Endothelial cell of umbilical vein (primary cell): ENCODE measurements around the gene FRK. TPM values are rescaled to one million over a fixed set of nuclear protein-coding genes. Genes with fewer than 3 reads are reported as not detected.

Source experiments
- BruUV-seq: library from RNA; stranded (reverse); fragments of 400-500 nt; replicated peaks from 2 replicates; lab custom pipeline; 2021; lab: Mats Ljungman, UMichigan
- CTCF ChIA-PET: fragments of 300-600, 350-600 bp; sonication (Branson Sonifier 250); formaldehyde crosslinking; loops from one replicate; lab custom pipeline; 2021; ENCODE audit warnings: antibody characterized with exemption, inconsistent platforms; lab: Charles Lee
- POLR2A ChIA-PET: fragments of 300-600, 350-600 bp; sonication (Branson Sonifier 250); formaldehyde crosslinking; loops from one replicate; lab custom pipeline; 2021; ENCODE audit warnings: antibody characterized with exemption, inconsistent platforms; lab: Charles Lee
- DNase-seq: peaks from one replicate; pipeline ENCODE4 v3.0.0-alpha.2; 2011; ENCODE audit warnings: low read depth, low spot score
- FAIRE-seq: peaks from 2 replicates; lab custom pipeline; 2011; peaks lifted over from hg19 to GRCh38; lab: Jason Lieb, UNC
- H2AFZ ChIP-seq: 2 replicates; pipeline ENCODE4 v1.6.0; 2012; ENCODE audit warnings: low read depth, low read length, control low read depth, inconsistent platforms
- H3K27ac ChIP-seq: 2 replicates; pipeline ENCODE4 v1.5.1; 2011; ENCODE audit warnings: low read depth, mild to moderate bottlenecking, control low read depth, low read length, moderate library complexity; ENCODE audit not compliant: insufficient read depth
- H3K27me3 ChIP-seq, 2 experiments: 2 replicates each; pipeline versions ENCODE4 v1.6.0 to v1.6.1; 2011; ENCODE audit warnings: low read length in 2 of 2, mixed read lengths in 1 of 2; ENCODE audit not compliant: control insufficient read depth in 2 of 2, insufficient read depth in 2 of 2
- H3K36me3 ChIP-seq, 2 experiments: 2 replicates in 1 of 2; 3 replicates in 1 of 2; pipeline ENCODE4 v1.5.1; 2011; ENCODE audit warnings: low read length in 2 of 2, mild to moderate bottlenecking in 1 of 2, moderate library complexity in 1 of 2; ENCODE audit not compliant: control insufficient read depth in 2 of 2, insufficient read depth in 2 of 2; ENCODE audit errors: extremely low read depth in 1 of 2
- H3K4me1 ChIP-seq: 3 replicates; pipeline ENCODE4 v1.5.1; 2011; ENCODE audit warnings: mild to moderate bottlenecking, low read length; ENCODE audit not compliant: control insufficient read depth, insufficient read depth; ENCODE audit errors: extremely low read depth
- H3K4me2 ChIP-seq: 2 replicates; pipeline ENCODE4 v1.6.1; 2011; ENCODE audit warnings: low read length, control low read depth, mixed read lengths; ENCODE audit not compliant: insufficient read depth
- H3K4me3 ChIP-seq, 3 experiments: fragments of 200-600 bp in 1 of 3; sonication (generic), shearing (Covaris generic) in 1 of 3; replicated peaks in 1 of 3; 2 replicates each; pipeline ENCODE4 v1.5.1; 2011 to 2016; ENCODE audit warnings: control low read depth in 3 of 3, low read length in 3 of 3, mild to moderate bottlenecking in 2 of 3, inconsistent platforms in 1 of 3, low read depth in 1 of 3, moderate library complexity in 1 of 3; ENCODE audit not compliant: insufficient read depth in 1 of 3
- H3K79me2 ChIP-seq: 2 replicates; pipeline ENCODE4 v1.6.0; 2012; ENCODE audit warnings: low read length, inconsistent platforms; ENCODE audit not compliant: control insufficient read depth, insufficient read depth
- H3K9ac ChIP-seq: replicated peaks from 2 replicates; pipeline ENCODE3; 2011; ENCODE audit warnings: low read length, control low read depth; ENCODE audit not compliant: insufficient read depth; ENCODE audit errors: extremely low read depth
- H3K9me1 ChIP-seq: replicated peaks from 3 replicates; pipeline ENCODE4 v1.6.0; 2011; ENCODE audit warnings: mild to moderate bottlenecking, low read length; ENCODE audit not compliant: control insufficient read depth, insufficient read depth; ENCODE audit errors: extremely low read depth
- H3K9me3 ChIP-seq: replicated peaks from 2 replicates; pipeline ENCODE4 v1.5.1; 2012; ENCODE audit warnings: low read length, inconsistent platforms; ENCODE audit not compliant: control insufficient read depth, insufficient read depth
- H4K20me1 ChIP-seq: replicated peaks from 2 replicates; pipeline ENCODE3; 2011; ENCODE audit warnings: mild to moderate bottlenecking, low read length; ENCODE audit not compliant: control insufficient read depth, insufficient read depth; ENCODE audit errors: extremely low read depth
- EZH2 ChIP-seq: IDR thresholded peaks from 2 replicates; pipeline ENCODE4 v1.6.1; 2012; ENCODE audit warnings: borderline replicate concordance, low read depth, mild to moderate bottlenecking, moderate library complexity, low read length, inconsistent platforms; ENCODE audit not compliant: severe bottlenecking
- FOS ChIP-seq: IDR thresholded peaks from 2 replicates; pipeline ENCODE4 v1.6.1; 2011; ENCODE audit warnings: mild to moderate bottlenecking, low read length, moderate library complexity, borderline replicate concordance; ENCODE audit not compliant: insufficient read depth
- GATA2 ChIP-seq: IDR thresholded peaks from 2 replicates; pipeline ENCODE4 v1.7.0; 2011; ENCODE audit warnings: low read depth, mild to moderate bottlenecking, moderate library complexity, mixed read lengths, low read length; ENCODE audit not compliant: insufficient read length, insufficient read depth
- JUN ChIP-seq: IDR thresholded peaks from 2 replicates; pipeline ENCODE4 v1.6.1; 2011; ENCODE audit warnings: borderline replicate concordance, low read depth; ENCODE audit not compliant: insufficient read length, insufficient read depth
- MYC ChIP-seq: IDR thresholded peaks from one replicate; pipeline ENCODE4 v1.6.1; 2011; ENCODE audit warnings: mild to moderate bottlenecking, low read depth, low read length
- POLR2A ChIP-seq: IDR thresholded peaks from 2 replicates; pipeline ENCODE4 v1.6.1; 2012; ENCODE audit warnings: low read depth, mild to moderate bottlenecking, control low read depth, low read length
- POLR2AphosphoS5 ChIP-seq: IDR thresholded peaks from 2 replicates; pipeline ENCODE4 v1.6.1; 2012; ENCODE audit warnings: low read depth, mild to moderate bottlenecking, control low read depth, low read length, moderate library complexity; ENCODE audit not compliant: insufficient read depth
- dilution Hi-C: fragments of 300-500 bp; cut with MboI; formaldehyde crosslinking; loops from one replicate; pipeline ENCODE4 v1.15.0; 2019; ENCODE audit warnings: low sequenced_read_pairs; ENCODE audit not compliant: extremely low pct_ligation_motif_present
- intact Hi-C: fragments of 100-400 bp; cut with micrococcal nuclease; formaldehyde crosslinking; loops from one replicate; pipeline ENCODE4 v1.10.0; 2022
- polyA plus RNA-seq, 4 experiments: library from polyadenylated mRNA; depleted of rRNA in 3 of 4; stranded (reverse) in 3 of 4; unstranded in 1 of 4; fragments of >200 nt; gene quantifications; 2 replicates each; pipeline versions ENCODE4 v1.2.1 to v1.2.3, GENCODE V29; 2011 to 2012; ENCODE audit warnings: missing spikeins in 1 of 4
- total RNA-seq: library from RNA; stranded (reverse); gene quantifications from 2 replicates; pipeline ENCODE4 v1.2.3, GENCODE V29; 2021
- TF ChIP-seq, protein P1 (sequence below): IDR thresholded peaks from 2 replicates; pipeline ENCODE4 v1.6.1; 2011; ENCODE audit not compliant: insufficient read depth, insufficient read length
- TF ChIP-seq, protein P2 (sequence below), 2 donors: IDR thresholded peaks; 1 replicate in 1 of 2; 2 replicates in 1 of 2; pipeline ENCODE4 v1.5.1; 2011; ENCODE audit warnings: low read length in 2 of 2, mild to moderate bottlenecking in 2 of 2, moderate library complexity in 2 of 2, control low read depth in 1 of 2, inconsistent platforms in 1 of 2, low read depth in 1 of 2; ENCODE audit not compliant: insufficient read depth in 1 of 2; ENCODE audit errors: extremely low read depth in 1 of 2

FRK gene
- total and polyA plus RNA-seq, 2 donors (not counting 3 experiments of a cell fraction or from before 2014, with no cell fraction given) = 0.01 TPM; not detected in 1

DNA sequence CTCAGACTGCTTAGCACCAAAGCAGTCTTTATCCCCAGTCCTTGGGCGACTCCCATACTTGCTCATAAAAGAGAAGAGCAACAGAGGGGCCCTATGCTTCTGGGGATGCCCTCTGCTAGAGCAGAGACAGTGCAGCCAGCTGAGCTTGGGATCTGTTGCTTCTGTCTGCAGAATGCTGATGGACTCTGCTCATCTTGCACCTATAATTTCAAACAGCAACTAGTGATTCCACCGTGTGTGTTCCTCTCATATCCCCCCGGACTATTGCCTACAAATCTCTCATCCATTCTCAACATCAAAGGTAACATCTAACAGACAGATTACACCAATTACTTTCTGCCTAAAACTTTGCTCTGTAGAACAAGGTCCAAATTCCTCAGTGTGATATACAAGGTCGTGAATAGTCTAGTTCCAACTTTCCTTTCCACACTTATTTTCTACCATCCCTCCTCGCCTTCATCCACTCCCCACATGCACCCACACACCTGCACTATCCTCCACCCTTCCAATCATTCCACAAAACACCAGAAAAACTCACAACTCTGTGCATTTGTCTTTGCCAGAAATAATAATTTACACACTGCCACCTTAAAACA, 62.6 kb downstream of the FRK start:
- dilution Hi-C loops = no loop called here
- Histone ChIP-seq H3K4me2 (no peak overlapping the region), H3K9me1 (no peaks in the 10 kb centered on the region)

More for the DNA sequence above, 62.6 kb downstream of the FRK start:
- BruUV-seq = no TSS peak
- Histone ChIP-seq H3K4me1 (no peaks in the 10 kb centered on the region), H3K27me3 (peaks cover 0 to 3% of the 10 kb centered on the region in 2 experiments), H3K9ac (no peak overlapping the region), H3K9me3 (no peaks in the 10 kb centered on the region), H4K20me1 (no peaks in the 10 kb centered on the region), H3K36me3 (no peaks in the 10 kb centered on the region), H3K79me2 (no peaks in the 10 kb centered on the region), H2AFZ (no peak overlapping the region), H3K27ac (no peak overlapping the region), H3K4me3 (no peak overlapping the region)
- TF ChIP-seq, protein P1, sequence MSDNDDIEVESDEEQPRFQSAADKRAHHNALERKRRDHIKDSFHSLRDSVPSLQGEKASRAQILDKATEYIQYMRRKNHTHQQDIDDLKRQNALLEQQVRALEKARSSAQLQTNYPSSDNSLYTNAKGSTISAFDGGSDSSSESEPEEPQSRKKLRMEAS = no peak
- no peak for TF ChIP-seq POLR2A
- TF ChIP-seq, protein P2, sequence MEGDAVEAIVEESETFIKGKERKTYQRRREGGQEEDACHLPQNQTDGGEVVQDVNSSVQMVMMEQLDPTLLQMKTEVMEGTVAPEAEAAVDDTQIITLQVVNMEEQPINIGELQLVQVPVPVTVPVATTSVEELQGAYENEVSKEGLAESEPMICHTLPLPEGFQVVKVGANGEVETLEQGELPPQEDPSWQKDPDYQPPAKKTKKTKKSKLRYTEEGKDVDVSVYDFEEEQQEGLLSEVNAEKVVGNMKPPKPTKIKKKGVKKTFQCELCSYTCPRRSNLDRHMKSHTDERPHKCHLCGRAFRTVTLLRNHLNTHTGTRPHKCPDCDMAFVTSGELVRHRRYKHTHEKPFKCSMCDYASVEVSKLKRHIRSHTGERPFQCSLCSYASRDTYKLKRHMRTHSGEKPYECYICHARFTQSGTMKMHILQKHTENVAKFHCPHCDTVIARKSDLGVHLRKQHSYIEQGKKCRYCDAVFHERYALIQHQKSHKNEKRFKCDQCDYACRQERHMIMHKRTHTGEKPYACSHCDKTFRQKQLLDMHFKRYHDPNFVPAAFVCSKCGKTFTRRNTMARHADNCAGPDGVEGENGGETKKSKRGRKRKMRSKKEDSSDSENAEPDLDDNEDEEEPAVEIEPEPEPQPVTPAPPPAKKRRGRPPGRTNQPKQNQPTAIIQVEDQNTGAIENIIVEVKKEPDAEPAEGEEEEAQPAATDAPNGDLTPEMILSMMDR (IDR thresholded peaks at IDR 0.05; ENCODE audit: extremely low read depth in 1 of 2, insufficient read depth in 1 of 2, low read depth in 1 of 2, low read length in 2 of 2) = no peak
- TF ChIP-seq EZH2 = no peak
- no peak for TF ChIP-seq JUN
- TF ChIP-seq GATA2 = no peak
- TF ChIP-seq POLR2AphosphoS5 = no peak
- no peak for TF ChIP-seq FOS
- no peak for TF ChIP-seq MYC
- DNase-seq (no peak), FAIRE-seq (no peak)
- ChIA-PET POLR2A (no interaction called here), CTCF (interaction anchor here (1.6 to 3.8 kb wide), 2 partner anchors 11 to 13 kb away, joined by 3 to 19 read pairs; no protein-coding TSS in a partner anchor)
- intact Hi-C loops = no loop called here
